Measurements from ENCODE around the gene TP53BP2. TPM values are rescaled to one million over a fixed set of nuclear protein-coding genes. Genes with fewer than 3 reads are reported as not detected.

The TP53BP2 gene
- total and polyA plus RNA-seq, 10 donors, result 5.2 to 50.7 (median 39.5) TPM

DNA sequence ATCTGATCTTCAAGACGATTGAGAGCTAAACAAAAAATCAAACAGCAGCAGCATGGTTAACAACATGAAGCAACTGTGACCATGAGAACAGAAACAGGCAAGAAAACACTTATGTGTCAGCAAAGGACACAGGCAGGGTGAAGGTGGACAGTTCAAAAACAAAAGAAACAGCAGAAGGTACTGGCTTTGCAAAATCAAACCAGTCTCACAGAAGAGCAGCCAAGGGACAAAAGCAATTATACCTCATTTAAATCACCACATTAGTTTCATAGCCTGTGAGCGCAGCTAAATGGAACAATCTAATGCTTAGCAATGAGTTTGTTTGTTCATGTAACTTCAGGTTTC lies 74.3 kb downstream of the TP53BP2 start:
- 57 to 89% (median 63%) methylated on average over 2 of the region's 2 CpGs for WGBS, 5 donors
- TF ChIP-seq, protein P1, sequence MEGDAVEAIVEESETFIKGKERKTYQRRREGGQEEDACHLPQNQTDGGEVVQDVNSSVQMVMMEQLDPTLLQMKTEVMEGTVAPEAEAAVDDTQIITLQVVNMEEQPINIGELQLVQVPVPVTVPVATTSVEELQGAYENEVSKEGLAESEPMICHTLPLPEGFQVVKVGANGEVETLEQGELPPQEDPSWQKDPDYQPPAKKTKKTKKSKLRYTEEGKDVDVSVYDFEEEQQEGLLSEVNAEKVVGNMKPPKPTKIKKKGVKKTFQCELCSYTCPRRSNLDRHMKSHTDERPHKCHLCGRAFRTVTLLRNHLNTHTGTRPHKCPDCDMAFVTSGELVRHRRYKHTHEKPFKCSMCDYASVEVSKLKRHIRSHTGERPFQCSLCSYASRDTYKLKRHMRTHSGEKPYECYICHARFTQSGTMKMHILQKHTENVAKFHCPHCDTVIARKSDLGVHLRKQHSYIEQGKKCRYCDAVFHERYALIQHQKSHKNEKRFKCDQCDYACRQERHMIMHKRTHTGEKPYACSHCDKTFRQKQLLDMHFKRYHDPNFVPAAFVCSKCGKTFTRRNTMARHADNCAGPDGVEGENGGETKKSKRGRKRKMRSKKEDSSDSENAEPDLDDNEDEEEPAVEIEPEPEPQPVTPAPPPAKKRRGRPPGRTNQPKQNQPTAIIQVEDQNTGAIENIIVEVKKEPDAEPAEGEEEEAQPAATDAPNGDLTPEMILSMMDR (IDR thresholded peaks at IDR 0.05 in 8 of 11, conservative IDR thresholded peaks at IDR 0.05 in 3 of 11), result no peak
- no peak for TF ChIP-seq POLR2AphosphoS5 (IDR thresholded peaks at IDR 0.05)
- no peak for TF ChIP-seq POLR2A (IDR thresholded peaks at IDR 0.05)
- peak overlapping the region in 7 of 8 donors; percentile 0 to 67 (median 45) for H3K27ac ChIP-seq

DNA sequence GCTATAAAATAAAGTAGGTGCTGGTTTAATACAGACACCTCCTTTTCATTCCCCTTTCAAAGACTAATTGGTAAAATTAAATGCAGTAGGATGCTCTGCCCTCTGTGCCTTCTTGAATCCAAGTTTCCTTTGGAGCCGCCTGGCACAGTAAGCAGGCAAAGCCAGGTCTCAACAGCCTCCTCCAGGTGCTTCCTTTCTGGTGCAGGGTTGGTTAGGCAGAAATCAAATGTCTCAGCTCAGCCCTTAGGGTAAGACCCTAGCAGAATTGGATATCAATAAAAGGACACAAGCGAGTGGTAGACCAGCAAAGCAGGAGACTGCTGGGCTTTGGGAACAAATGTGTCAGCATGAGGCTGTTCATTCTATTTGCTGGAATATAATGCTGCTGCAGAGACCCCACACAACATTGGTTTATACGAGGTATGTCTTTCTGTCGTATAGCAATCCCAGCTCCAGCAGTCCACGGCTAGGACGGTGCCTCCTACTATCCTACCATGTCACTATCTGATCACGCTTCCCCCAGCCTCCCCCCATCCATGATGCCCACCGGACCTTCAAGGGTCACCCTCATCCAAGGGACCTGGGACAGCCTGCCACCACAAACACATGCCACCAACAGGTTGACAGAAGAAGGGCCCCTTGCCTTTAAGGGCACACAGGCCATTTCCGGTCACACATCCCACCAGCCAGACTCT lies 75.0 kb downstream of the TP53BP2 start:
- H3K36me3 ChIP-seq, result peaks cover 2 to 84% (median 52%) of the 10 kb centered on the region in 6 donors
- no peaks in the 10 kb centered on the region for H3K27me3 ChIP-seq (replicated peaks in 1 of 7)
- WGBS, 5 donors, result 92 to 99% (median 96%) methylated on average over 9 of the region's 9 CpGs
- peaks cover 0 to 27% (median 8%) of the 10 kb centered on the region in 6 donors for H3K4me1 ChIP-seq
- no peak for DNase-seq
- H3K9me3 ChIP-seq, result no peaks in the 10 kb centered on the region
- no peak overlapping the region for H3K4me3 ChIP-seq
- peak overlapping the region in 5 of 8 donors; percentile 4 to 67 (median 48) for H3K27ac ChIP-seq
- TF ChIP-seq, protein P1 (IDR thresholded peaks at IDR 0.05 in 8 of 11, conservative IDR thresholded peaks at IDR 0.05 in 3 of 11), result no peak
- no peak for TF ChIP-seq POLR2A (IDR thresholded peaks at IDR 0.05)
- intact Hi-C loops (cut with DNase I; ENCODE audit: low total_unique reads), result no loop called here

More for the DNA sequence above, 74.3 kb downstream of the TP53BP2 start:
- H3K4me1 ChIP-seq, result peaks cover 0 to 34% (median 11%) of the 10 kb centered on the region in 6 donors
- H3K27me3 ChIP-seq (replicated peaks in 1 of 7), result no peaks in the 10 kb centered on the region
- no peak overlapping the region for H3K4me3 ChIP-seq
- peaks cover 2 to 84% (median 53%) of the 10 kb centered on the region in 6 donors for H3K36me3 ChIP-seq
- intact Hi-C loops (cut with DNase I; ENCODE audit: low total_unique reads), result no loop called here
- no peak for DNase-seq
- H3K9me3 ChIP-seq, result no peaks in the 10 kb centered on the region

DNA sequence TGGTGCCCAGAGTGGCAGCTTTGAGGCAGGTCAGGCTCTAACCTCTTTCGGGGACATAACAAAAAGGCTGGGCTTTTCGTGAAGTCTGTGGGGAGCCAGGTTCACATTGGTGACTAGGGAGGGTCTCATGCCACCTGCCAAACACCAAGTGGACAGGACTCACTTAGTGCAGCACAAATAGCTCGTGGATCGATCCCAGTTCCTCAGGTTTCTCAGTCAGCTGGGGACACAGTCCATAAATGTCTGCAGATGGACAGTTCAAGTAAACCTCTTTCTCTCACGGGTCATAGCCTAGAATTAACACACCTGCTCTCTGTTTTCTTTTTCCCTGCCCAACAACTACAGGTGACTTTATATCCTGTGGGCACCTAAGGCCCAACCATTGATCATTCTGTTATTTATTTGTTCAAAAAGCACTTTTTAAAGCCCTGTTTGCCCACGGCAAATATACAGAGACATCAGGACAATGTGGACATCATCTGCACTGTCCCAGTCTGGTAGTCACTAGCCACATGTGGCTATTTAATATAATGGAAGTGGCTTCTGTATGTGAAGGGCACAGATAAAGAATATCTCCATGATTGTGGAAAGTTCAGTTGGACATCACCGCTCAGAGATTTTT lies 79.9 kb downstream of the TP53BP2 start:
- no peak overlapping the region for H3K4me3 ChIP-seq
- peaks cover 0 to 84% (median 52%) of the 10 kb centered on the region in 6 donors for H3K36me3 ChIP-seq
- 78 to 97% (median 88%) methylated on average over 7 of the region's 7 CpGs for WGBS, 5 donors
- no peak overlapping the region for H3K27ac ChIP-seq
- H3K9me3 ChIP-seq, result no peaks in the 10 kb centered on the region
- DNase-seq, result no peak
- H3K27me3 ChIP-seq (replicated peaks in 1 of 7), result no peaks in the 10 kb centered on the region
- intact Hi-C loops (cut with DNase I; ENCODE audit: low total_unique reads), result no loop called here
- no peak for TF ChIP-seq POLR2AphosphoS5 (IDR thresholded peaks at IDR 0.05)
- no peak for TF ChIP-seq POLR2A (IDR thresholded peaks at IDR 0.05)
- TF ChIP-seq, protein P1 (IDR thresholded peaks at IDR 0.05 in 8 of 11, conservative IDR thresholded peaks at IDR 0.05 in 3 of 11), result no peak
- H3K4me1 ChIP-seq, result peaks cover 0 to 3% (median 0%) of the 10 kb centered on the region in 6 donors

DNA sequence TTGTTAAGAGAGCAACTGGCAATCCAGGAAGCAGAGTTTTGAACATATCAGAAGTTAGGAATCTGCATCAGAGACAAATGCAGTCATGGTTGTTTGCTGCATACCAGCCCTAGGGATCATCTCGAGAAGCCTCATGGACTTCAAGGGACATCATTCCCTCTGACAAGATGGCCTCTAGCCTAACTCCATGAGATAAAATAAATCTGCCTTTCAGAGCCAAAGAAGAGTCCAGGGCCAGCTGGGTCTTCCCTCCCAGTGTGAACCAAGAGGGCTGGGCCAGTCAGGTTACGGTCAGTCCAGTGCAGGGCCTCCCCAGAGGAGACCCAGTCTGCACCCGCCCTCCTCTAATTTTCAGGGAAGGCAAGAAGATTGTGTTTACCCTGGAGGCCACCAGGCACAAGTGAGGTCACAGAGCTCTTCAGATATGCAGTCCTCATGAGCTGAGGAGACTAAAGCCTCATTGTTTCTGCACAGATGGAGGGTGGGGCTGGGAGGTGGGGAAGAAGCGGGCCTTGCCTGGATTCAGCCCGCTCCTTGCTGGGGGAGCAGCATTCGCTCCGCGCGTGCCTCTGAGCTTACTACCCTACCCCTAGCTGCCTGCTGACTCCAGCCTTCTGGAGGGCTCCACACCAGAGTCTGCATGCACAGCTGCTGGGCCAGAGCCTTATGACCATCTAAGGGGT lies 80.6 kb downstream of the TP53BP2 start:
- H3K27ac ChIP-seq, result no peak overlapping the region
- TF ChIP-seq POLR2A (IDR thresholded peaks at IDR 0.05) (no peak), POLR2AphosphoS5 (IDR thresholded peaks at IDR 0.05) (peak in 1 of 3 donors; percentile 23)
- no peak for DNase-seq
- H3K4me3 ChIP-seq, result no peak overlapping the region
- WGBS, 5 donors, result 80 to 91% (median 87%) methylated on average over 6 to 9 of the region's 9 CpGs
- no peaks in the 10 kb centered on the region for H3K9me3 ChIP-seq
- no peaks in the 10 kb centered on the region for H3K27me3 ChIP-seq (replicated peaks in 1 of 7)
- H3K4me1 ChIP-seq, result no peaks in the 10 kb centered on the region
- intact Hi-C loops (cut with DNase I; ENCODE audit: low total_unique reads), result no loop called here
- peaks cover 0 to 84% (median 49%) of the 10 kb centered on the region in 6 donors for H3K36me3 ChIP-seq
